ENCODE results near the gene DSN1. TPM values are rescaled to one million over a fixed set of nuclear protein-coding genes. Genes with fewer than 3 reads are reported as not detected.

The DSN1 gene
- total RNA-seq, 1 experiment from 2014 or later = 40.5 TPM

DNA sequence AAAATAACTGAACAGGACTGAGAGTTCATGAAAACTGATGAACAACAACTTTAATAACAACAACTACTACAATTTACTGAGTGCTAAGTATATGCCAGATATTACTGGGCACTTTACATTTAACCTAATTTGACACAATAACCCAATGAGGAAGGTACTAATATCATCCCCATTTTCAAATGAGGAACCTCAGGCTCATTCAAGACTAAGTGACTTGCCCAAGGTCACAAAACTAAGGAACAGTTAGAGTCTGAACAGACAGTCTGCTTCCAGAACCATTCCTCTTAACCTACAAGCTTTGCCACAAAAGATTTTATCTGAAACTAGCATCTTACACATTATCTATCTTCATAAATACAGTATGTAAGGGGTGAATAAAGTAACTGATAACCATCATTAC is 17.1 kb downstream of the DSN1 start:
- no peak for DNase-seq (ENCODE audit: low read depth)

GRCh38 chr20:36754656-36755222 is 18.8 kb downstream of the DSN1 start:
- DNase-seq (ENCODE audit: low read depth) = peak; percentile 92

GRCh38 chr20:36752582-36752981 is 21.0 kb downstream of the DSN1 start:
- no peak for DNase-seq (ENCODE audit: low read depth)

- peak; percentile 90 for DNase-seq (ENCODE audit: low read depth)
Measured at GRCh38 chr20:36745927-36746659, 27.5 kb downstream of the DSN1 start, which contains the start of gene NDRG3. Gene NDRG3 (minus strand): TSS chr20:36746090. CDS start chr20:36721735, 24,355 bp downstream.

DNA sequence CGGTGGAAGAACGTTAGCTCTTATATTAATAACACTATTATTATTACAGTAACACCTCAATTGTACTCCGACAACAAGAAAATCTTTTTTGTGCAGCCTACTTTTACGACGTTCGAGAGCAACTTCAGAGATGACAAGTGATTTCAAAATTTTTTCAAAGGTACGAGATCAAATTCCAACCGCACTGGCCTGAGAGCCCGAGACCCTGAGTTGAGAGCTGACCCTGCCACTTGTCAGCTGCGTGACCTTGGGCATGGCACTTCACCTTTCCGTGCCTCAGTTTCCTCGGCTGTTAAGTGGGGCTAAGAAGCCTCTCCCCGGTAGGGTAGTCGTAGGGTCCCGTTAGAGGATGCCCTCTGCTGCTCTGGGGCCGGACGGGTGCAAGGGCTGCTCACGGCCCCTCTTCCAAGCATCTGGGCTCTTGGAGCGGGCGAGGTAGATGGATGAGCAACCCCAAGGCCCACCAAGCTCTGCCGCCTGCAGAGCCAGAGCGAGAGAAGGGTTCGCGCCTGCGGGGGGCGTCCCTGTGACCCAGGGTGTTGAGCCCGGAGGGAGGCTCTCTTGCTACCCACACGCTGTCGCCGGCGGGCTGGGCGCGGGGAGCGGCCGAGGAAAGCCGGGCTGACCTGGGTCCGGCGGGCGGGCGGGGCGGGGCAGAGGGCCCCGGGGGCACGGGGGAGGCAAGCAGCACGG is 28.2 kb downstream of the DSN1 start:
- peak; percentile 4 for DNase-seq (ENCODE audit: low read depth)

DNA sequence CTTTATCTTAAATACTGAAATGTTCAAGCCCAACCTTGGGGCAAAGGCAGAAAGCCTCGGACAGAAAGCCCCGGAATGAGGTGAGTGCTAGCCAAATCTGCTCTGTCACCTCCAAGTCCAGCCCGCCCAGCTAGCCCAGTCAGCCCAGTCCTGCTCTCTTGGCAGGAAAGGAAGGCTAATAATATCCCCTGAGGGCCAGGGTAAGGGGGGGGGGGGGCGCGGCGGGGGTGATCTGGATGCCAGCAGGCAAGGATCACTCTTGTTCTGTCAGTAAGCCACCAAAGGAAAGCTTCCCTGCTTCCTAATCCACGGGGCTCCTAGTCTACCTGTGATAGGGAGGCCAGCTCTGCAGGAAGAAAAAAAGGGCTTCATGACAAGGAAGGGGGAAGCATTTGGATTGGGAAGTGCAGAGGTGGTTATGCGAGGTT is 28.8 kb downstream of the DSN1 start:
- peak; percentile 26 for DNase-seq (ENCODE audit: low read depth)

DNA sequence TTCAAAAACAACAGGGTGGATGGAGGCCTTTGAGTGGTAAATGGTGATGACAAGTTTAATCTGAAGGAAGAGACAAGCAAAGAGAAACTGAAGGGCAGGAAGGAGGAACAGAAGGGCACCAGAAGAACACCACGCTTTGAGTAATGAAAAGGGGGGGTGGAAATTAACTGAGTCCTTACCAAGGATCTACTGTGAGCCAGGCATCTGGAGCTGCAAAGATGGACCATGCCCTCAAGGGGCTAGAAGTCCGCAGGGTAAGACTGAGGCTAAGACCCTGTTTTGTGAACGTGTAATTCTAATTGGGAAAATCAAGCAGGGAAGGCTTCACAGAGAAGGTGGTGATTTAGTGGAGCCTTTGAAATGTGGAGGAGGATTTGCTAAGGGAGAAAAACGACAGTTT is 29.3 kb downstream of the DSN1 start:
- no peak for DNase-seq (ENCODE audit: low read depth)

- DNase-seq (ENCODE audit: low read depth) = no peak
Measured at GRCh38 chr20:36742558-36742957, 31.0 kb downstream of the DSN1 start.

GRCh38 chr20:36741072-36741471 is 32.5 kb downstream of the DSN1 start:
- no peak for DNase-seq (ENCODE audit: low read depth)

GRCh38 chr20:36737183-36737499 is 36.4 kb downstream of the DSN1 start:
- no peak for DNase-seq (ENCODE audit: low read depth)

GRCh38 chr20:36736451-36737182 is 36.9 kb downstream of the DSN1 start:
- no peak for DNase-seq (ENCODE audit: low read depth)

- no peak for DNase-seq (ENCODE audit: low read depth)
Measured at GRCh38 chr20:36732456-36732855, 41.1 kb downstream of the DSN1 start.

- no peak for DNase-seq (ENCODE audit: low read depth)
Measured at GRCh38 chr20:36728986-36729385, 44.6 kb downstream of the DSN1 start.

- no peak for DNase-seq (ENCODE audit: low read depth)
Measured at GRCh38 chr20:36726168-36726567, 47.4 kb downstream of the DSN1 start.

GRCh38 chr20:36720510-36720909 is 53.1 kb downstream of the DSN1 start:
- DNase-seq (ENCODE audit: low read depth) = no peak

DNA sequence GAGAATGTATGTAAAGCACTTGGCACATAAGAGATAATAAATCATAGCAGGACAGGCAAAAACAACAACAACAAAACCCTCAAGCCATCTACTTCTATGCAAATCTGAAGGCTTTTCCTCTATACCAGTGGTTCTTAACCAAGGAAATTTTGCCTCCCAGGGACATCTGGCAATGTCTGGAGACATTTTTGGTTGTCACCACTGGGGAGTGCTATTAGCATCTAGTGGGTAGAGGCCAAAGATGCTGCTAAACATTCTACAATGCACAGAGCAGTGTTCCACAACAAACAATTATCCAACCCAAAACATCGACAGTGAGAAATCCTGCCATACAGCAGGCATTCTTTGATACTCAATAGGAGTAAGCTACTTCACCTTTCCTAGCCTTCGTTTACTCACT is 55.9 kb downstream of the DSN1 start:
- DNase-seq (ENCODE audit: low read depth) = peak; percentile 9

DNA sequence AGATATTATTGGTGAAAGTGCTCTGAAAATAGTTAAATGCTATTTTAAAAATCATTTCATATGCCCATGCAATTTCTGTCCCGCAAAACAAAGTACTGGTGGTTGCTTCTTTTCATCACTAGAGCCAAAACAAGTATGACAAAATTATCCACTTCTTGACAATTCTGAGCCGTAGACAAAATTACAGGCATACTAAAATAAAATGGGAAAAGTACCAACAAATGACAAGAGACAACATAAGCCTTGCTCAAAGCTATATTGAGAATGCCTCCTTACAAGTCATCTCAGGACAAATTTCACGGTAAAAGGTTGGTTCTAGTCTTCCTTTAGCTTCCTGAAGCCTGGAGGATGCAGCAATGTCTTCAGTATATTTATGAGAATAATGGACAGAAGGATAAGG is 56.5 kb downstream of the DSN1 start:
- DNase-seq (ENCODE audit: low read depth) = no peak

DNA sequence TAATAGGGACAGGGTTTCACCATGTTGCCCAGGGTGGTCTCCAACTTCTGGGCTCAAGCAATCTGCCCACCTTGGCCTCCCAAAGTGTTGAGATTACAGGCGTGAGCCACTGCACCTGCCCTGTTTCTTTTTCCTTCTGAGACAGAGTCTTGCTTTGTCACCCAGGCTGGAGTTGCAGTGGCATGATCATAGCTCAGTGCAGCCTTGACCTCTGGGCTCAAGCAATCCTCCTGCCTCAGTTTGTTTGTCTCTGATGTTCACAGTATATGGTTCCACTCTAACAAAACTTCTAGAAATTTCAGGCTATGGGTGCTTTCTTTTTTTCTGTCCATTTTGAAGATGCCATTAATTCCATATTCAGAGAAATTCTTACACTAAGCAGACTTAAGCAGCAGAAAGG is 60.8 kb downstream of the DSN1 start:
- no peak for DNase-seq (ENCODE audit: low read depth)

GRCh38 chr20:36709126-36709525 is 64.4 kb downstream of the DSN1 start:
- DNase-seq (ENCODE audit: low read depth) = no peak

DNA sequence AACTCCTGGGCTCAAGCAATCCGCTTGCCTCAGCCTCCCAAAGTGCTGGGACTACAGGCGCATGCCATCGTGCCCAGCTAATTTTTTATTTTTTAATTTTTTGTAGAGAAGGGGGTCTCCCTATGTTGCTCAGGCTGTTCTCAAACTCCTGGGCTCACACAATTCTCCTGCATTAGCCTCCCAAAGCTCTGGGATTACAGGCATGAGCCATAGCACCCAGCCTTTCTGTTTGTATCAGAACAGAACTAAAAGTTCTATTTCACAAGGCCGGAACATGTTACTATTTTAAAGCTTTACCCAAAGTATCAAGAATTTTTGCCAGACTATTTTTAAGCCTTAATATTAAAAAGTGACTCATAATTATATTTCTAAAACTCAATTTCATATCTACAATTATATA is 70.0 kb downstream of the DSN1 start:
- DNase-seq (ENCODE audit: low read depth) = no peak

Data from LHCN-M2 (cell line).